HepG2 (cell line): Measurements from ENCODE around the gene ANKRD40. TPM values are rescaled to one million over a fixed set of nuclear protein-coding genes. Genes with fewer than 3 reads are reported as not detected.

Source experiments
- DMTF1 ChIP-seq: sonication (generic); formaldehyde crosslinking; IDR thresholded peaks from 2 replicates; pipeline ENCODE4 v1.4.0; 2020; ENCODE audit warnings: mild to moderate bottlenecking, missing genetic modification reagents
- EP300 ChIP-seq, 3 experiments: sonication (generic) in 1 of 3; formaldehyde crosslinking in 1 of 3; IDR thresholded peaks; 2 replicates each; pipeline versions ENCODE4 v1.5.1 to v1.6.1; 2011 to 2020; ENCODE audit warnings: low read depth in 2 of 3, low read length in 2 of 3, borderline replicate concordance in 1 of 3, improper control_type of control experiment in 1 of 3, mild to moderate bottlenecking in 1 of 3, missing genetic modification reagents in 1 of 3, moderate library complexity in 1 of 3
- ERF ChIP-seq: IDR thresholded peaks from 2 replicates; pipeline ENCODE4 v1.6.1; 2018; ENCODE audit warnings: missing biosample characterization, missing genetic modification reagents
- GFI1 ChIP-seq: sonication (generic); formaldehyde crosslinking; IDR thresholded peaks from 2 replicates; pipeline ENCODE4 v1.5.0; 2020; ENCODE audit warnings: missing genetic modification reagents, mild to moderate bottlenecking, borderline replicate concordance
- HNRNPH1 ChIP-seq: fragments of 200-400 bp; formaldehyde crosslinking; optimal IDR thresholded peaks from 2 replicates; pipeline ENCODE3; 2017; ENCODE audit warnings: mild to moderate bottlenecking, low read depth, low read length
- IRF2 ChIP-seq: IDR thresholded peaks from 2 replicates; pipeline ENCODE4 v1.6.1; 2018; ENCODE audit warnings: missing genetic modification reagents, missing compliant biosample characterization
- NCOA2 ChIP-seq: sonication (generic); formaldehyde crosslinking; IDR thresholded peaks from 2 replicates; pipeline ENCODE4 v1.8.0; 2022; ENCODE audit warnings: inconsistent platforms
- SP5 ChIP-seq: IDR thresholded peaks from 2 replicates; pipeline ENCODE4 v1.6.1; 2016; ENCODE audit warnings: low read depth, borderline replicate concordance
- TOE1 ChIP-seq: sonication (generic); formaldehyde crosslinking; IDR thresholded peaks from 2 replicates; pipeline ENCODE4 v1.4.0; 2020; ENCODE audit warnings: mild to moderate bottlenecking, missing genetic modification reagents
- ZBTB40 ChIP-seq, 2 experiments: fragments of 450-650 bp in 1 of 2; sonication (generic) in 1 of 2; formaldehyde crosslinking in 1 of 2; IDR thresholded peaks; 2 replicates each; pipeline versions ENCODE4 v1.6.1 to v1.8.0; 2016 to 2022; ENCODE audit warnings: antibody characterized with exemption in 1 of 2, mild to moderate bottlenecking in 1 of 2, missing genetic modification reagents in 1 of 2
- ZFP36L2 ChIP-seq: sonication (generic); formaldehyde crosslinking; IDR thresholded peaks from 2 replicates; pipeline ENCODE4 v1.4.0; 2020; ENCODE audit warnings: missing genetic modification reagents
- ZNF124 ChIP-seq: sonication (generic); formaldehyde crosslinking; IDR thresholded peaks from 2 replicates; pipeline ENCODE4 v1.4.0; 2020; ENCODE audit warnings: missing genetic modification reagents
- ZNF644 ChIP-seq: IDR thresholded peaks from 2 replicates; pipeline ENCODE4 v1.6.1; 2016; ENCODE audit warnings: low read depth
- polyA plus RNA-seq, 8 experiments: library from polyadenylated mRNA; depleted of rRNA in 3 of 8; stranded (reverse) in 7 of 8; unstranded in 1 of 8; fragments of >200 nt; fragmentation: Illumina TruSeq in 4 of 8; extraction: Trizol in 4 of 8; gene quantifications; 2 replicates each; pipeline versions ENCODE4 v1.2.1 to v1.2.3, GENCODE V29; 2011 to 2016; ENCODE audit warnings: low read depth in 4 of 8, missing spikeins in 1 of 8, mixed read lengths in 1 of 8; ENCODE audit not compliant: insufficient read depth in 1 of 8
- total RNA-seq, 5 experiments: library from RNA; depleted of rRNA; stranded (reverse); fragments of >200 nt; fragmentation: Illumina TruSeq; extraction: Trizol; gene quantifications; 2 replicates each; pipeline ENCODE4 v1.2.3, GENCODE V29; 2016; ENCODE audit warnings: low read depth in 1 of 5
- TF ChIP-seq, protein P1 (sequence below), 2 experiments: sonication (generic) in 1 of 2; formaldehyde crosslinking in 1 of 2; IDR thresholded peaks; 2 replicates each; pipeline versions ENCODE4 v1.5.1 to v1.6.1; 2011 to 2020; ENCODE audit warnings: borderline replicate concordance in 1 of 2, low read depth in 1 of 2, low read length in 1 of 2, mild to moderate bottlenecking in 1 of 2, missing genetic modification reagents in 1 of 2, moderate library complexity in 1 of 2

The ANKRD40 gene
- total and polyA plus RNA-seq, 2 of the 13 experiments (the other 11 are each of a cell fraction or from before 2014, with no cell fraction given), result 35.0 to 46.4 TPM

DNA sequence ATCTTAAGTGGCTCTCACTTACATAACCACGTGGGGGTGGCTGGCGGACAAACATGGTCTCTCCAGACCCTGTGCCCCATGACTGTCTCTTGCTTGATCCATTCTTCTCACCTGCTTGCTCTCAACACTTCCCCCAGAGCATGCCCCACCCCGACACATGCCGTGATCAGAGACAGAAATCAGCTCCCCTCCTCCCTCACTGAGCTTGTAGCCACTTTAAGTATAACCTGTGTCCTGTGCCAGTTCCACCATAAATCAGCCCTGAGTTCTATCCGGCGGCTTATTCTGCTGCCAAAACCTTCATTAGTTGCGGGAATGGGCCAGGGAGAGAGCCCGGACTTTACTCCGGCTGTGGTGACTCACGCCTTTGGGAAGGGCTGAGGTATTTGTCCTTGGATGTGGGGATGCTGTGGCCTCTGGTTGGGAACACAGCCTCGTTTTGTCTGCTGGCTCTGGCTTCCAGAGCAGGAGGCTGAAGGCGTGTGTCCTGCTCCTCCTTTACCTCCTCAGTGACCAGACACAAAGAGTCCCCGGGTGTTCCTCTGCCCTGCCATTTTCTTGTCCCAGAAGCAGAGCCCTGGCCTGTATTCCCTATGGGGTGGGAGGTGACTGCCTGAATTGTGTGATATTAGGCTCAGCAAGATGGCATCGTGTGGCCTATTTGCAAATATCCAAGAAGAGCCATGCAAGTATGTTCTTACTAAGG is 21.1 kb downstream of the ANKRD40 start (continued):
- TF ChIP-seq ZBTB40 (IDR thresholded peaks at IDR 0.05), result no peak
- peak; percentile 64; the same call in 1 of the 2 replicates for TF ChIP-seq ZBTB40 (CRISPR knock-in tag; IDR thresholded peaks at IDR 0.05)
- peak; percentile 86 for TF ChIP-seq SP5 (CRISPR knock-in tag)
- TF ChIP-seq TOE1 (CRISPR knock-in tag), result no peak; the same call in 1 of the 2 replicates
- peak; percentile 81 for TF ChIP-seq IRF2 (CRISPR knock-in tag)
- TF ChIP-seq DMTF1 (CRISPR knock-in tag), result no peak
- peak; percentile 96 for TF ChIP-seq NCOA2 (CRISPR knock-in tag)
- peak; percentile 41; the same call in 1 of the 2 replicates for TF ChIP-seq GFI1 (CRISPR knock-in tag)
- TF ChIP-seq, protein P1, sequence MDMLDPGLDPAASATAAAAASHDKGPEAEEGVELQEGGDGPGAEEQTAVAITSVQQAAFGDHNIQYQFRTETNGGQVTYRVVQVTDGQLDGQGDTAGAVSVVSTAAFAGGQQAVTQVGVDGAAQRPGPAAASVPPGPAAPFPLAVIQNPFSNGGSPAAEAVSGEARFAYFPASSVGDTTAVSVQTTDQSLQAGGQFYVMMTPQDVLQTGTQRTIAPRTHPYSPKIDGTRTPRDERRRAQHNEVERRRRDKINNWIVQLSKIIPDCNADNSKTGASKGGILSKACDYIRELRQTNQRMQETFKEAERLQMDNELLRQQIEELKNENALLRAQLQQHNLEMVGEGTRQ (IDR thresholded peaks at IDR 0.05; ENCODE audit: low read depth, low read length), result no peak
- TF ChIP-seq, protein P1 (CRISPR knock-in tag; IDR thresholded peaks at IDR 0.05; ENCODE audit: borderline replicate concordance), result no peak; the same call in 1 of the 2 replicates
- peak; percentile 76; the same call in 1 of the 2 replicates for TF ChIP-seq ZNF644 (CRISPR knock-in tag)
- TF ChIP-seq ERF (CRISPR knock-in tag), result peak; percentile 92; the same call in 1 of the 2 replicates
- TF ChIP-seq EP300 (IDR thresholded peaks at IDR 0.05; ENCODE audit: low read depth in 2 of 2, low read length in 2 of 2), result peak; percentile 94
- TF ChIP-seq EP300 (CRISPR knock-in tag; IDR thresholded peaks at IDR 0.05; ENCODE audit: borderline replicate concordance), result peak; percentile 95; the same call in 1 of the 2 replicates
- TF ChIP-seq HNRNPH1, result no peak
- no peak; the same call in 1 of the 2 replicates for TF ChIP-seq ZFP36L2 (CRISPR knock-in tag)
- TF ChIP-seq ZNF124 (CRISPR knock-in tag), result 0 out of 2 replicates have a peak, but pooled peaks have one; percentile 44
